ENCODE results near the gene HBP1.

Gene HBP1

DNA sequence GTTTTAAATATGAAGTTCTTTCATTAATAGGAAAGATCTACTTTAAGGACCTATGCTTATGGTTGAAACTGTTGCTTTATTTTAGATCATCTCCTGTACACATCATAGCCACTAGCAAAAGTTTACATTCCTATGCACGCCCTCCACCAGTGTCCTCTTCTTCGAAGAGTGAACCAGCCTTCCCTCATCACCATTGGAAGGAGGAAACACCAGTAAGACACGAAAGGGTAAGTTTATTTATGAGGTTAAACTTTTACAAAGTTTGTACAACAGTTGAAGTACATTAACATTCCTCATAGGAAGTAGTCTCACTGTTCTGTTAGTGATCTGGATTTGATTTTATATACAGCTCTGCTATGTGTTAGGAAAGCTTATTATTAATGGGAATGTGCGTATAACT, 16.9 kb downstream of the HBP1 start:
- Mint-ChIP-seq H3K4me3 (no peak overlapping the region), H3K4me1 (peaks cover 9% of the 10 kb centered on the region), H3K9me3 (no peaks in the 10 kb centered on the region), H3K27ac (peak overlapping the region in 2 of 3 experiments; percentile 22 to 59), H3K27me3 (ENCODE audit: low read depth) (no peaks in the 10 kb centered on the region), H3K36me3 (ENCODE audit: low read depth) (peaks cover 79% of the 10 kb centered on the region)
- TF ChIP-seq, protein P1, sequence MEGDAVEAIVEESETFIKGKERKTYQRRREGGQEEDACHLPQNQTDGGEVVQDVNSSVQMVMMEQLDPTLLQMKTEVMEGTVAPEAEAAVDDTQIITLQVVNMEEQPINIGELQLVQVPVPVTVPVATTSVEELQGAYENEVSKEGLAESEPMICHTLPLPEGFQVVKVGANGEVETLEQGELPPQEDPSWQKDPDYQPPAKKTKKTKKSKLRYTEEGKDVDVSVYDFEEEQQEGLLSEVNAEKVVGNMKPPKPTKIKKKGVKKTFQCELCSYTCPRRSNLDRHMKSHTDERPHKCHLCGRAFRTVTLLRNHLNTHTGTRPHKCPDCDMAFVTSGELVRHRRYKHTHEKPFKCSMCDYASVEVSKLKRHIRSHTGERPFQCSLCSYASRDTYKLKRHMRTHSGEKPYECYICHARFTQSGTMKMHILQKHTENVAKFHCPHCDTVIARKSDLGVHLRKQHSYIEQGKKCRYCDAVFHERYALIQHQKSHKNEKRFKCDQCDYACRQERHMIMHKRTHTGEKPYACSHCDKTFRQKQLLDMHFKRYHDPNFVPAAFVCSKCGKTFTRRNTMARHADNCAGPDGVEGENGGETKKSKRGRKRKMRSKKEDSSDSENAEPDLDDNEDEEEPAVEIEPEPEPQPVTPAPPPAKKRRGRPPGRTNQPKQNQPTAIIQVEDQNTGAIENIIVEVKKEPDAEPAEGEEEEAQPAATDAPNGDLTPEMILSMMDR (IDR thresholded peaks at IDR 0.05; ENCODE audit: unreplicated experiment in 3 of 3), result no peak

DNA sequence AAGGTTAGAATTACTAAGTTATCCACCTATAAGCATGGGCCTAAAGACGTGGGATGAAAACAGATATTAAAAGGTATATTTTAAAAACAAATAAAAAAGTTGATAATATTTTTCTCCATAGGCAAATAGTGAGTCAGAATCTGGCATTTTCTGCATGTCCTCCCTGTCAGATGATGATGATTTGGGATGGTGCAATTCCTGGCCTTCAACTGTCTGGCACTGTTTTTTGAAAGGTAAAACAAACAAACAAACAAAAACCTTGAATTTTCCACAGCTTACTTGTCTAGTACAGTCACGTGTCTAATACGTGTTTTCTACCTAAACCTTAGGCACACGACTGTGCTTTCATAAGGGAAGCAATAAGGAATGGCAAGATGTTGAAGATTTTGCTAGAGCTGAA, 17.4 kb downstream of the HBP1 start:
- Mint-ChIP-seq H3K4me3 (no peak overlapping the region), H3K4me1 (peaks cover 4% of the 10 kb centered on the region), H3K36me3 (ENCODE audit: low read depth) (peaks cover 75% of the 10 kb centered on the region), H3K27ac (no peak overlapping the region), H3K27me3 (ENCODE audit: low read depth) (no peaks in the 10 kb centered on the region), H3K9me3 (no peaks in the 10 kb centered on the region)
- TF ChIP-seq, protein P1 (IDR thresholded peaks at IDR 0.05; ENCODE audit: unreplicated experiment in 3 of 3), result no peak

DNA sequence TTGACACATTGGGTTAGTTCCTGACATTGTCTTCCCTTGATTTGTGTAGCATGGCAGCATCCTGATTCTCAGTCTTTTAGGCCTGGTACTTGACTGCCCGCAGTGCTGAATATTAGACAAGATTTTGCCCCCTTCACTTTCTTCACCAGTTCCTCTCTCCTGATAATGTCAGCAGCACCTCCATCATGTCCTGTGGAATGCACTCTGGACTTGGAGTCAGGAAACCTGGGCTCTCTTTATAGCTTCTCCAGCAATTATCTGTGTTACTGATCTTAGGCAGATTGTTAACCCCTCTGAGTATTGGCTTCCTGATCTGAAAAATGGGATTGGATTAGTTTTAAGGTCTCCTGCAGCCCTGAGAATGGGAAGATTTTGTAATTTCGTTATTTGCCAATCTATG, 19.0 kb downstream of the HBP1 start:
- TF ChIP-seq, protein P1 (IDR thresholded peaks at IDR 0.05; ENCODE audit: unreplicated experiment in 3 of 3), result no peak
- Mint-ChIP-seq H3K36me3 (ENCODE audit: low read depth) (peaks cover 83% of the 10 kb centered on the region), H3K27me3 (ENCODE audit: low read depth) (no peaks in the 10 kb centered on the region), H3K9me3 (no peaks in the 10 kb centered on the region), H3K4me3 (no peak overlapping the region), H3K27ac (no peak overlapping the region), H3K4me1 (peaks cover 4% of the 10 kb centered on the region)

DNA sequence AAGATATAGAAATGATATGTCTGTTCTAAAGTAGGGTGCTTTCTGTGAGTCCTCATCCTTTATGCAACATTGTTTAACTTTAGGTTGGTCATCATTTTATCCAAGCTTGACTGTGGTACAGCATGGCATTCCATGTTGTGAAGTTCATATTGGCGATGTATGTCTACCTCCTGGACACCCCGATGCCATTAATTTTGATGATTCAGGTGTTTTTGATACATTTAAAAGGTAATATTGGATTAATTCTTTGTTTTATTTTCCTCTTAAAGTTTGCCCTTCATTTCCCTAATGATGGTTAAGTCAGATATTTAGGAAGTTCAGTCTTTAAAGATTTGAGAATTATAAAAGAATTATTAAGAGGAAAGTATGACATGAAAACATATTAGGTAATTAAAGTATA, 21.3 kb downstream of the HBP1 start:
- Mint-ChIP-seq H3K4me1 (peaks cover 4% of the 10 kb centered on the region), H3K9me3 (no peaks in the 10 kb centered on the region), H3K27ac (no peak overlapping the region), H3K27me3 (ENCODE audit: low read depth) (no peaks in the 10 kb centered on the region), H3K4me3 (no peak overlapping the region), H3K36me3 (ENCODE audit: low read depth) (peaks cover 73% of the 10 kb centered on the region)
- TF ChIP-seq, protein P1 (IDR thresholded peaks at IDR 0.05; ENCODE audit: unreplicated experiment in 3 of 3), result no peak

DNA sequence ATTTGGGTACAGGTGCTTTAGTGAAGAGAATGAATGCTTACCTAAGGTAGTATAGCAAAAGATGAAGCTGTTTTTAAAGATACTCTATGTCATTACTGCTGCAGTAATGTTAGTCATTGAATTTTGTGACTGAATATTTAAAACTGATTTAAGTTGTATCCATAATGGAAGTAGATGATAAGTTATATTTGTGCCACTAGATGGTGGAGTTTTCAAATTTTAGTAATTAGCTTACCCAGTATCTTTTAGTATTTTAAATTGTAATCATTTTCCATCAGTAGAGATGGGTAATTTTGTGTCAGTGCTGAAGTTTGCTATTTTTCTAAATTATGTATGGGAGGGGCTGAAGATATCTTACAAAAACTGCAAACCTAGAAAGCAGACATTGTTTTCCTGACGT, 25.2 kb downstream of the HBP1 start:
- Mint-ChIP-seq H3K9me3 (no peaks in the 10 kb centered on the region), H3K27me3 (ENCODE audit: low read depth) (no peaks in the 10 kb centered on the region), H3K4me3 (no peak overlapping the region), H3K27ac (no peak overlapping the region), H3K36me3 (ENCODE audit: low read depth) (peaks cover 59% of the 10 kb centered on the region), H3K4me1 (no peaks in the 10 kb centered on the region)
- TF ChIP-seq, protein P1 (IDR thresholded peaks at IDR 0.05; ENCODE audit: unreplicated experiment in 3 of 3), result no peak

DNA sequence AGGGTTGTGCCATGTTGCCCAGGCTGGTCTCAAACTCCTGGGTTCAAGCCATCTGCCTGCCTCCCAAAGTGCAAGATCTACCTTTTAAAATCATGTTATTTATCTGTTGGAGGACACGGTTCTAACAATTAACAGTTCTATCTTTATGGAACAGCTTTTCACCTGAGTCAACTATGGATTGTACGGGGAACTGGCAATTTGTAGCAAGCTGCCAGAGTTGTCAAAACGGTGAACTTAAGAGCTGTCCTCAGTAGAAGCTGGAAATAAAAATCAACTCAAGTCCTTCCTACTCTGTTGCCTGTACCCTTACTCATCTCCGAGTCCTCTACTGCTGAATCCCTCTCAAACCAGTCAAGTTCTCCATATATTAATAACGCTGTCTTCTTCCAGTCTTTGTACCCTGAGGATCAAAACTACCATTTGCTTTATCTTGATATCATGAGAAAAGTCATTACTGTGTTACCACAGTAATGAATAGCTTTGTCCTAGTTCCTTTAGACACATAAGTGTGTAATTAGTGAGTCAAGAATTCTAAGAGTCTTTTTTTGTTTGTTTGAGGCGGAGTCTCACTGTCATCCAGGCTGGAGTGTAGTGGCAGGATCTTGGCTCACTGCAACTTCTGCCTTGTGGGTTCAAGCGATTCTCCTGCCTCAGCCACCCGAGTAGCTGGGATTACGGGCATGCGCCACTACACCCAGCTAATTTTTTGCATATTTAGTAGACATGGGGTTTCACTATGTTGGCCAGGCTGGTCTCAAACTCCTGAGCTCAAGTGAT, 28.2 kb downstream of the HBP1 start:
- no peak overlapping the region for H3K27ac Mint-ChIP-seq
- no peaks in the 10 kb centered on the region for H3K9me3 Mint-ChIP-seq
- TF ChIP-seq, protein P1 (IDR thresholded peaks at IDR 0.05; ENCODE audit: unreplicated experiment in 3 of 3), result no peak
- H3K27me3 Mint-ChIP-seq (ENCODE audit: low read depth), result no peaks in the 10 kb centered on the region
- no peaks in the 10 kb centered on the region for H3K4me1 Mint-ChIP-seq
- peaks cover 63% of the 10 kb centered on the region for H3K36me3 Mint-ChIP-seq (ENCODE audit: low read depth)
- no peak overlapping the region for H3K4me3 Mint-ChIP-seq
